Lower leg skin (tissue), 3 donors: ENCODE data around the gene CAMK2G.

ENCODE experiments used
- POLR2A ChIP-seq, 2 donors: fragments of 450-650 bp; IDR thresholded peaks; one replicate each; pipeline ENCODE4 v1.6.1; 2016 to 2017; ENCODE audit warnings: antibody characterized with exemption in 2 of 2, mild to moderate bottlenecking in 1 of 2, moderate library complexity in 1 of 2
- TF ChIP-seq, protein P1 (sequence below), 3 donors: fragments of 450-650 bp; IDR thresholded peaks; one replicate each; pipeline ENCODE4 v1.5.1; 2016; ENCODE audit warnings: antibody characterized with exemption in 3 of 3, mild to moderate bottlenecking in 3 of 3, moderate library complexity in 2 of 3

DNA sequence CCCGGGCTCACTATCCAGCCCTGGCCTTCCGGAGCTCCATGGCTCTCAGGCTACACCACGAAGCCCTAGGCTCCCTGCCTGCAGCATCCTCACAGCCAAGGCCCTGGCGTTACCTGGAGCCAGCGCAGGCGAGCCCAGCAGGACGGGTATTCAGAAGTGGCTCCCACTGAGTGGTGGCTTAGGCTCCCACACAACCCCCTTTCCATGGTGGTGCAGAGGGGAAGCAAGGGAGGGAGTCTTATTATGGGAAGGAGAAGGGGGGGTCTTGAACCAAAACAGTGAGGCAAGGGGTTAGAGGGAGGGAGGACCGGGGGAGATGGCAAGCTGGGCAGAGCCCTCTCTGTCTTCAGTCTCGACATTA, 33.3 kb downstream of the CAMK2G start:
- TF ChIP-seq, protein P1, sequence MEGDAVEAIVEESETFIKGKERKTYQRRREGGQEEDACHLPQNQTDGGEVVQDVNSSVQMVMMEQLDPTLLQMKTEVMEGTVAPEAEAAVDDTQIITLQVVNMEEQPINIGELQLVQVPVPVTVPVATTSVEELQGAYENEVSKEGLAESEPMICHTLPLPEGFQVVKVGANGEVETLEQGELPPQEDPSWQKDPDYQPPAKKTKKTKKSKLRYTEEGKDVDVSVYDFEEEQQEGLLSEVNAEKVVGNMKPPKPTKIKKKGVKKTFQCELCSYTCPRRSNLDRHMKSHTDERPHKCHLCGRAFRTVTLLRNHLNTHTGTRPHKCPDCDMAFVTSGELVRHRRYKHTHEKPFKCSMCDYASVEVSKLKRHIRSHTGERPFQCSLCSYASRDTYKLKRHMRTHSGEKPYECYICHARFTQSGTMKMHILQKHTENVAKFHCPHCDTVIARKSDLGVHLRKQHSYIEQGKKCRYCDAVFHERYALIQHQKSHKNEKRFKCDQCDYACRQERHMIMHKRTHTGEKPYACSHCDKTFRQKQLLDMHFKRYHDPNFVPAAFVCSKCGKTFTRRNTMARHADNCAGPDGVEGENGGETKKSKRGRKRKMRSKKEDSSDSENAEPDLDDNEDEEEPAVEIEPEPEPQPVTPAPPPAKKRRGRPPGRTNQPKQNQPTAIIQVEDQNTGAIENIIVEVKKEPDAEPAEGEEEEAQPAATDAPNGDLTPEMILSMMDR (IDR thresholded peaks at IDR 0.05) = no peak
- no peak for TF ChIP-seq POLR2A (IDR thresholded peaks at IDR 0.05)
